BJ (cell line): Measurements from ENCODE around the gene GPC6. TPM values are rescaled to one million over a fixed set of nuclear protein-coding genes. Genes with fewer than 3 reads are reported as not detected.

Experiments used
- CTCF ChIA-PET: fragments of 350-600 bp; formaldehyde crosslinking; extraction: SDS; loops from one replicate; lab custom pipeline; 2021; ENCODE audit warnings: antibody characterized with exemption, inconsistent platforms; lab: Yijun Ruan, JAX
- POLR2A ChIA-PET: fragments of 300-600 bp; sonication (Branson Sonifier 250); formaldehyde crosslinking; extraction: SDS; loops from one replicate; lab custom pipeline; 2021; ENCODE audit warnings: antibody characterized with exemption; lab: Charles Lee
- DNase-seq: peaks from one replicate; pipeline ENCODE4 v3.0.0-alpha.2; 2011; ENCODE audit warnings: low read depth
- H3K27me3 ChIP-seq: 2 replicates; pipeline ENCODE4 v1.6.0; 2011; ENCODE audit warnings: low read length; ENCODE audit not compliant: control insufficient read depth, insufficient read depth
- H3K36me3 ChIP-seq: 2 replicates; pipeline ENCODE4 v1.5.1; 2011; ENCODE audit warnings: low read length; ENCODE audit not compliant: control insufficient read depth, insufficient read depth
- H3K4me3 ChIP-seq: 2 replicates; pipeline ENCODE4 v1.5.1; 2011; ENCODE audit warnings: low read depth, mild to moderate bottlenecking, control low read depth, low read length
- polyA plus RNA-seq: library from polyadenylated mRNA; depleted of rRNA; stranded (reverse); fragments of >200 nt; gene quantifications from 2 replicates; pipeline ENCODE4 v1.2.3, GENCODE V29; 2011
- TF ChIP-seq, protein P1 (sequence below): IDR thresholded peaks from 2 replicates; pipeline ENCODE4 v1.5.1; 2011; ENCODE audit warnings: low read depth, mild to moderate bottlenecking, control low read depth, inconsistent platforms, low read length, moderate library complexity; ENCODE audit not compliant: insufficient read depth

The GPC6 gene
- polyA plus RNA-seq, 1 experiment, result 23.0 TPM

DNA sequence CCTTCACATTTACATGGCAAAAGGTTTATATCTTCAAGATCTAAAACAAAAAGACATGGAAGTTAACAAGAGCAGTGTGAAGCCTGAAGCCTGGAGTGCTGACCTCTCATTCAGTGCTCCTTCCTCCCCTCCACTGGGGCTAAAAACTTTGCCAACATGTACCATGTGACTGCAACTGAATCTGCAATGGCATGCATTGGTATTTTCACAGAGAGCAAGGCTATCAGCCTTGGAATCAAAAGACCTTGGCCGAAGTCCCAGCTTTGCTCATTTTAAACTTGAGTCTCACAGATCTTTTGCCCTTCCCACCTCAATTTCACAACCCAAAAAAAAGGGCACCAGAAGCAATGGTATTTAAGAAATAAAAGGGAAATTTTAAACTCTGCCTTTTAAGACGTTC lies 927.8 kb downstream of the GPC6 start:
- H3K36me3 ChIP-seq, result no peaks in the 10 kb centered on the region
- no peaks in the 10 kb centered on the region for H3K27me3 ChIP-seq
- TF ChIP-seq, protein P1, sequence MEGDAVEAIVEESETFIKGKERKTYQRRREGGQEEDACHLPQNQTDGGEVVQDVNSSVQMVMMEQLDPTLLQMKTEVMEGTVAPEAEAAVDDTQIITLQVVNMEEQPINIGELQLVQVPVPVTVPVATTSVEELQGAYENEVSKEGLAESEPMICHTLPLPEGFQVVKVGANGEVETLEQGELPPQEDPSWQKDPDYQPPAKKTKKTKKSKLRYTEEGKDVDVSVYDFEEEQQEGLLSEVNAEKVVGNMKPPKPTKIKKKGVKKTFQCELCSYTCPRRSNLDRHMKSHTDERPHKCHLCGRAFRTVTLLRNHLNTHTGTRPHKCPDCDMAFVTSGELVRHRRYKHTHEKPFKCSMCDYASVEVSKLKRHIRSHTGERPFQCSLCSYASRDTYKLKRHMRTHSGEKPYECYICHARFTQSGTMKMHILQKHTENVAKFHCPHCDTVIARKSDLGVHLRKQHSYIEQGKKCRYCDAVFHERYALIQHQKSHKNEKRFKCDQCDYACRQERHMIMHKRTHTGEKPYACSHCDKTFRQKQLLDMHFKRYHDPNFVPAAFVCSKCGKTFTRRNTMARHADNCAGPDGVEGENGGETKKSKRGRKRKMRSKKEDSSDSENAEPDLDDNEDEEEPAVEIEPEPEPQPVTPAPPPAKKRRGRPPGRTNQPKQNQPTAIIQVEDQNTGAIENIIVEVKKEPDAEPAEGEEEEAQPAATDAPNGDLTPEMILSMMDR, result no peak
- POLR2A ChIA-PET, result interaction anchor here (0.6 kb wide), 1 partner anchor 42 kb away, joined by 3 read pairs; no protein-coding TSS in a partner anchor
- H3K4me3 ChIP-seq, result no peak overlapping the region
- DNase-seq, result peak; percentile 6
- CTCF ChIA-PET, result interaction anchor here (0.8 kb wide), 2 partner anchors 13 to 174 kb away, joined by 3 read pairs; no protein-coding TSS in a partner anchor

DNA sequence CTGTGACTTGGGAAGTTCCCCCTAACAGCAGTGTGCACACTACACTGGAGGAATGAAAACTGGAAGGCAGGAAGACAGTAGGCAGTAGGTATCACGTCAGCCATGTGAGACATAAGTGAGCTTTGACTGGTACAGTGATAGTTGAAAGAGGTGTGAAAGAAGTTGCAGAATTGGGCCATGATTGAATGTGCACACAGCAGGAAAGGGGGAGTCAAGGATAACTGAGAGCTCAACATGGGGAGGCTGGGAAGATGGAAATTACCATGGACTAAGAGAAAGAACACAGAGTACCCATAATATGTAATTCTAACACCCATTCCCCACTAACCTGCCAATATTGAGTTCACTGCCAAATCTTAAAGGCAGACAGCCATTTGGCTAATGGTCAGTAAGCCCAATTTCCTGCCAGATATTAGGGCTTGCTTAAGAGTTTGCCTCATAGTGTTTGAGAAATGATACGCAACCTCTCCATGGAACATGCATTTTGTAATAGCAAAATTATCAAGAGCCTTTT lies 931.2 kb downstream of the GPC6 start:
- ChIA-PET CTCF (no interaction called here), POLR2A (no interaction called here)
- Histone ChIP-seq H3K4me3 (no peak overlapping the region), H3K36me3 (no peaks in the 10 kb centered on the region), H3K27me3 (no peaks in the 10 kb centered on the region)
- DNase-seq, result no peak
- TF ChIP-seq, protein P1, result no peak

DNA sequence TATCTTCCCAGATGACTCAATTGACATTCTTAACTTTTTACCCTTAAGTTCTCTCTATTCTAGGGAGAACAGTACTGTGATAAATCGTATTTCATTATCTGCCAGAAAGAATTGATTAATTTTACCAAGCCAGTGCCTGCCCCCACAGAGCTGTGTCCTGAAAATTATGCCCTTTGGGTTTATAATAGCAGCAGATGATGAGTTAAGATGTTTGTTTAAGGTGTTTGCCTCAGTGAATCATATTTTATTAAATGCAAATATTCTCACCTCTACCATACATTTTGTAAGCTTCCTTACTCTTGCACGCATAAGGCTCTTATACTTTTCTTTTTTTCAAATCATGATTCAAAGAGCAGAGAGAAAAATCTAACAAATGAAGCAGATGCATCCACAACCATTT lies 934.3 kb downstream of the GPC6 start:
- CTCF ChIA-PET, result no interaction called here
- Histone ChIP-seq H3K27me3 (no peaks in the 10 kb centered on the region), H3K36me3 (no peaks in the 10 kb centered on the region), H3K4me3 (no peak overlapping the region)
- DNase-seq, result no peak
- POLR2A ChIA-PET, result no interaction called here
- TF ChIP-seq, protein P1, result no peak

DNA sequence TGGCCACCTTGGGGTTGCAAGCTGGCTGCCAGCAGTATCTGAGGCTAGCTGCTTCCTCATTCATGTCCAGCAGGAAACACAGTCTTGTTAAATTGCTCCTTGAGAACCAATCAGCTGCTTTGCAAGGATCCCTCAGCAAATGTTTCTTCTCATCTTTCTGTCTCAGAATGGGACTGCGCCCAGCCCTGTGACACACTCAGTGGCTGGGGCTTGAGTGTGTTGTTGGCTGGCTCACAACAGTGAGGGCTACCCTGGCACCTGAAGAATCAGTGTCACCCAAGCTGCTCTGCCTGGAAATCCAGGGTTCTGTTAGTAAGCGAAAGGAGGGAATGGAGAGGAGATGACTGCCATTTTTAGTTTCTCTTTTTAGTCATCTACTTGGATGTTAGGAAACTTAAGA lies 935.7 kb downstream of the GPC6 start:
- Histone ChIP-seq H3K36me3 (no peaks in the 10 kb centered on the region), H3K27me3 (no peaks in the 10 kb centered on the region), H3K4me3 (no peak overlapping the region)
- ChIA-PET CTCF (interaction anchor here (0.8 kb wide), 1 partner anchor 30 kb away, joined by 4 read pairs; no protein-coding TSS in a partner anchor), POLR2A (no interaction called here)
- TF ChIP-seq, protein P1, result no peak
- no peak for DNase-seq

DNA sequence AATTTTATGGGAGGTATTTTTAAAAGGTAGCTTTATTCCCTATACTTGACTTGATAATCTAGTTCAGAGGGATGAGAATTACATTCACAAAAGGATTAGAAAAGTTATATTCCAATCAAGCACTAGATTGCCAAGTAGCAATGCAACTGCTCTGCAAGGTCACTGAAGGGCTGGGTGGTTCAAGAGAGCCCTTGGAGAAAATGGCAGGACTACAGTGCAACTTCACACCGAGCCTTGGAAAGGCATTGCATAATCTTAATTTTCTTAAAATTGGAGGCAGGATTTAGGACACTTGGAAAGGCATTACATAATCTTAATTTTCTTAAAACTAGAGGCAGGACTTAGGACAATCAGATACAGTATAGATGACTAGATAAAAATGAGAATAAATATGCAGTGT lies 936.9 kb downstream of the GPC6 start:
- H3K36me3 ChIP-seq, result no peaks in the 10 kb centered on the region
- ChIA-PET POLR2A (no interaction called here), CTCF (no interaction called here)
- DNase-seq, result no peak
- H3K27me3 ChIP-seq, result no peaks in the 10 kb centered on the region
- no peak overlapping the region for H3K4me3 ChIP-seq
- TF ChIP-seq, protein P1, result no peak
